GM10266 (cell line): ENCODE data around the gene TBX3.

Source experiments
- DNase-seq: peaks from one replicate; pipeline ENCODE4 v3.0.0; 2012; ENCODE audit errors: extremely low spot score
- CTCF ChIP-seq: IDR thresholded peaks from 2 replicates; pipeline ENCODE4 v1.5.1; 2012; ENCODE audit warnings: mild to moderate bottlenecking, low read depth; ENCODE audit not compliant: control insufficient read depth, insufficient read depth; ENCODE audit errors: missing control alignments

Gene TBX3

GRCh38 chr12:114695305-114695592 is 11.3 kb upstream of the TBX3 start:
- DNase-seq: no peak
- no peak for TF ChIP-seq CTCF

DNA sequence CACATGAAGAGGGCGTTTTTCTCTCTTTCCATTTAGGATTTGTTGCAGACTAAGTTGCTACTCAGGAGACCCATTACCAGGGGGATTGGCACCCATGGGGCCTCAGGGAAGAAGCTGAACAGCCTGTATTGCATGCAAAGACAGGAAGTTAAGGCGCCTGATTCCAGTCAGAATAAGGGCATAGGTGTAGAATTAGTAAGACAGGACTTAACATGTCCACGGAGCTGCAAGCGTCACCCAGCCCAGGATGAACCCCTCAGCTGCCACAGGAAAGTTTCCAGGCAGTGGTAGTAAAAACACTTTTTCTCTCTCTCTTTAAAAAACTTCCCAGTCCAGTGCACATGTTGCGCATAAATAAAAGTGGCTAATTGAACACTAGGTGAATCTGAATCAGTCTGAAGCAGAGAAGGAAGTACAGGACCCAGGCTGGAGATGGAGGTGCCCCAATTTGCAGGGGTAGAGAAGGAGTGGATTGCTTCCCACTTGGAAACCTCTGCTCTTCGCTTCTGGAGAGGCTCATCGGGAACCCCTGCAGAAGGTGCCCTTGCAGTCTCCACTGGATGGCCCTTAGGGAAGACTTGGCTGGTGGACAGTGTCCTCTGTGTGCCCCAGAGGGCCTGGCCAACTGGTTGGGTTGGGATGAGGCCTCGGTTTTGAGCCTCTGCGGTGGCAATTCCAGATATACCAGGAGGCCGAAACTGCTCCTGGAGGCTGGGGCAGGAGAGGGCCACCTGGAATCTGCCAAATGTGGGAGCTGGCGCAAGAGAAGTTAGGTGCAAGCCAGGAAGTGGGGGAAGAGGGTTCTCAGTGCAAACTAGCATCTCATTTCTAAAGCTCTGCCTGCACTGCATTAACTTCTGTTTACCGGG is 10.7 kb upstream of the TBX3 start:
- no peak for TF ChIP-seq CTCF
- no peak for DNase-seq

- DNase-seq: no peak
- TF ChIP-seq CTCF: no peak
These were observed 9.6 kb upstream of the TBX3 start for GRCh38 chr12:114693532-114693931.

DNA sequence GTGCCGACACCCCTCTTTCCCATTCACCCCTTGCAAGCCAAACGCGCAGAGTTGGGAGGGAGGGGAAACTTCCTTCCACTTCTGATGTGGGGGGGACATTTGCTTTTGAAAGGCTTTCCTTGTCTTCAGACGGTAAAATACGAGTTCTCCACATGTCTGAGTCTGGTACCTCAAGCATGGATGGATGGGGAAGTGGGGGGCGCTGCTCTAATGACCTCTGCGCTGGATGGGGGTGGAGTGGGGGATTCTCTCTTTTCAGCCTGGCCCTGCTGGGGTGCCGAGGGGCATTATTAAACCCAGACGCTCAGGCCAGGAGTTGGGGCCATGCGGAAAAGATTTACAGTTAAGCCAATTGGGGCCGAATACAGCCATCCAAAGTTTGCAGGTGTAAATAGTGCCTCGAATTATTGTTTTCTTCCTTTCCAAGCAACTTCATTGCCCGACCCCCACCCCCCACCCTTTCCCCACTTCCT is 9.1 kb upstream of the TBX3 start:
- TF ChIP-seq CTCF: no peak
- no peak for DNase-seq

DNA sequence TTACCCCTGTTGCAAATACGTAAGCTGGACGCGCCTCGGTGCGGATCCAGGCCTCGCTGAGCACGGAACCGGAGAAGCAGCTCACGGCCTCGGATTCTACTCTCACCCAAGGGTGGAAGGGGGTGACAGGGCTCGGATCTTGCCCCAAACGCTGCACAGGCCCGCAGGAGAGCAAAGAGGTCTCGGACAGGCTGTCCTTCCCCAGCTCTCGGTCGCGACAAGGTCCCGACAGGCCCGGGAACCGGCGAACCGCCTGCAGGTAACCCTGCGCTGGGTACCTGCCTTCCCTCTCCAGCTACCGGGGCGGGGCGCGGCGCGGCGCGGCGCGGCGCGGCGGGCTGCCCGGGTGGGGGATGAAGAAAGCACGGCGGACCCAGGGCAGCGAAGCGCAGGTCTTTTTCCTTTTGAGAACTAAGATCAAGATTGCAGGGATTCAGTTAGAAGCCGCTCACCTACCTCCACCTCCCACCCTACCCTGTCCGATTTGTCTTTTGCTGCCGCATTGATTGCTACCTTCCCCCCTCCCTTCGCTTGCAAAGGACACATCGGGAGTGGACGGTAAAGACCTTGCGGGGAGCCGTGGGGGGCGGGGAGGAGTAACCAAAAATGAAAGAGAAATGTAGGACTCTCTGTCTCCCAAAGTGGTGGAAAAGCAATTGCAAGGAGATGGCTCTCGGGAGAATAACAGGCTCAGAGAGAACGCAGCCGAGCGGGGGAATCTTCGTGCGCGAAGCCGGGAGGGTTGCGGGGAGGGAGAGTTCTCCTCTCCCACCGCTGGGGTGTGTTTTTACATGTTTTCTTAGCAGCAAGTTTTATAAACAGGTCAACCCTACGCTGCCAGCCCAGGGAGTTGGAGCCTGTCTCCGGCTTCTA is 8.4 kb upstream of the TBX3 start:
- TF ChIP-seq CTCF: no peak
- no peak for DNase-seq

- DNase-seq: no peak
- no peak for TF ChIP-seq CTCF
These were observed 7.8 kb upstream of the TBX3 start for GRCh38 chr12:114691763-114692185.

DNA sequence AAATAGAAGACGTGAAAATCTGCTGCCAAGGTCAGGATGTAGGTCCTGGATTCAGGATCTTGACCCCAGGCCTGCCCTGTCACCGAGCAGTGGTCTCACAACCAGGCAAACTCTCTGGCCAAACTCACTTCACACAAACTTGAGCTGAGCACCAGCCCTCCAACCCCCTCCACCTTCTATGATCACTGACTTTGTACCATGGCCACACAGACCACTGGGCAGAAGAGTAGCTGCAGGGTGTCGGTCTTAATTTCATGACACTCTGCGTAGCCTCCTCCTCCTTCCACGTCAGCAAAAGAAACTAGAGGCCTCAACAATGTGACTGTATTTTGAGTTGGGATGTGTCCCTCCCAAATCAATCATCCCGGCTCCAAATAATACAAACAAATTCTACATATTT is 7.2 kb upstream of the TBX3 start:
- TF ChIP-seq CTCF: no peak
- no peak for DNase-seq
